Ishikawa (cell line): ENCODE measurements around the gene PELI2.

ENCODE experiments used
- CEBPB ChIP-seq: IDR thresholded peaks from 2 replicates; pipeline ENCODE4 v1.6.1; 2012
- CREB1 ChIP-seq: IDR thresholded peaks from 2 replicates; pipeline ENCODE4 v1.6.1; 2012; ENCODE audit warnings: low read depth
- EP300 ChIP-seq: IDR thresholded peaks from 2 replicates; pipeline ENCODE4 v1.6.1; 2012; ENCODE audit warnings: borderline replicate concordance
- FOXM1 ChIP-seq: IDR thresholded peaks from 2 replicates; pipeline ENCODE4 v1.6.1; 2012; ENCODE audit warnings: low read depth, borderline replicate concordance
- TAF1 ChIP-seq: IDR thresholded peaks from 2 replicates; pipeline ENCODE4 v1.6.1; 2012; ENCODE audit warnings: low read depth, mild to moderate bottlenecking
- TCF12 ChIP-seq: IDR thresholded peaks from 2 replicates; pipeline ENCODE4 v1.6.1; 2012; ENCODE audit warnings: low read depth
- YY1 ChIP-seq: IDR thresholded peaks from 2 replicates; pipeline ENCODE4 v1.6.1; 2012; ENCODE audit warnings: low read depth
- ZBTB7A ChIP-seq: IDR thresholded peaks from 2 replicates; pipeline ENCODE4 v1.6.1; 2012; ENCODE audit warnings: low read depth
- TF ChIP-seq, protein P1 (sequence below): IDR thresholded peaks from 2 replicates; pipeline ENCODE4 v1.6.1; 2012
- TF ChIP-seq, protein P2 (sequence below): IDR thresholded peaks from 2 replicates; pipeline ENCODE4 v1.6.1; 2012; ENCODE audit warnings: low read depth, mild to moderate bottlenecking
- TF ChIP-seq, protein P3 (sequence below): IDR thresholded peaks from 2 replicates; pipeline ENCODE4 v1.6.1; 2012

DNA sequence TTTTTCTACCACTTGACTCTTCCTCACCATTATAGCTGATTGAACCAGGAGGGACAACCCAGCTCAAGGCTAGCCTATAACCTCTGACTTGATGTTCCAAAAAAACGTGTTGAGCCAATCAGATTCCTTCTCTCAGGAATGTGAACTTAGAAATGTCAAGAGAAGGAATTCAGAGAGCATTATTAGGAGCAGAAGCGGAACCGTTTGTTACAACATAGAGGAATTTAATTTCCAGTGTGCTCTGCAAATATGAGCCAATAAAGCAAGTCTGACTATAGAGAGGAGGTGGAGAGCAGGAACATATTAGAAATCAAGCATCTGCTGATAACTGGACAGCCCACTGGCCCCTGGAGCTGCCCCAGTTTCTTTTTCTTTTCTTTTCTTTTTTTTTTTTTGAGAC is 15.3 kb upstream of the PELI2 start:
- TF ChIP-seq, protein P1, sequence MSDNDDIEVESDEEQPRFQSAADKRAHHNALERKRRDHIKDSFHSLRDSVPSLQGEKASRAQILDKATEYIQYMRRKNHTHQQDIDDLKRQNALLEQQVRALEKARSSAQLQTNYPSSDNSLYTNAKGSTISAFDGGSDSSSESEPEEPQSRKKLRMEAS, result no peak
- TF ChIP-seq EP300 (no peak), TCF12 (no peak), YY1 (no peak), CEBPB (no peak), CREB1 (no peak), TAF1 (no peak), ZBTB7A (no peak), FOXM1 (no peak)
- TF ChIP-seq, protein P2, sequence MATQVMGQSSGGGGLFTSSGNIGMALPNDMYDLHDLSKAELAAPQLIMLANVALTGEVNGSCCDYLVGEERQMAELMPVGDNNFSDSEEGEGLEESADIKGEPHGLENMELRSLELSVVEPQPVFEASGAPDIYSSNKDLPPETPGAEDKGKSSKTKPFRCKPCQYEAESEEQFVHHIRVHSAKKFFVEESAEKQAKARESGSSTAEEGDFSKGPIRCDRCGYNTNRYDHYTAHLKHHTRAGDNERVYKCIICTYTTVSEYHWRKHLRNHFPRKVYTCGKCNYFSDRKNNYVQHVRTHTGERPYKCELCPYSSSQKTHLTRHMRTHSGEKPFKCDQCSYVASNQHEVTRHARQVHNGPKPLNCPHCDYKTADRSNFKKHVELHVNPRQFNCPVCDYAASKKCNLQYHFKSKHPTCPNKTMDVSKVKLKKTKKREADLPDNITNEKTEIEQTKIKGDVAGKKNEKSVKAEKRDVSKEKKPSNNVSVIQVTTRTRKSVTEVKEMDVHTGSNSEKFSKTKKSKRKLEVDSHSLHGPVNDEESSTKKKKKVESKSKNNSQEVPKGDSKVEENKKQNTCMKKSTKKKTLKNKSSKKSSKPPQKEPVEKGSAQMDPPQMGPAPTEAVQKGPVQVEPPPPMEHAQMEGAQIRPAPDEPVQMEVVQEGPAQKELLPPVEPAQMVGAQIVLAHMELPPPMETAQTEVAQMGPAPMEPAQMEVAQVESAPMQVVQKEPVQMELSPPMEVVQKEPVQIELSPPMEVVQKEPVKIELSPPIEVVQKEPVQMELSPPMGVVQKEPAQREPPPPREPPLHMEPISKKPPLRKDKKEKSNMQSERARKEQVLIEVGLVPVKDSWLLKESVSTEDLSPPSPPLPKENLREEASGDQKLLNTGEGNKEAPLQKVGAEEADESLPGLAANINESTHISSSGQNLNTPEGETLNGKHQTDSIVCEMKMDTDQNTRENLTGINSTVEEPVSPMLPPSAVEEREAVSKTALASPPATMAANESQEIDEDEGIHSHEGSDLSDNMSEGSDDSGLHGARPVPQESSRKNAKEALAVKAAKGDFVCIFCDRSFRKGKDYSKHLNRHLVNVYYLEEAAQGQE, result no peak
- TF ChIP-seq, protein P3, sequence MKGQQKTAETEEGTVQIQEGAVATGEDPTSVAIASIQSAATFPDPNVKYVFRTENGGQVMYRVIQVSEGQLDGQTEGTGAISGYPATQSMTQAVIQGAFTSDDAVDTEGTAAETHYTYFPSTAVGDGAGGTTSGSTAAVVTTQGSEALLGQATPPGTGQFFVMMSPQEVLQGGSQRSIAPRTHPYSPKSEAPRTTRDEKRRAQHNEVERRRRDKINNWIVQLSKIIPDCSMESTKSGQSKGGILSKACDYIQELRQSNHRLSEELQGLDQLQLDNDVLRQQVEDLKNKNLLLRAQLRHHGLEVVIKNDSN, result no peak
